Tibial nerve (tissue), 4 donors: ENCODE data around the gene PUS7. TPM values are rescaled to one million over a fixed set of nuclear protein-coding genes. Genes with fewer than 3 reads are reported as not detected.

Experiments used
- DNase-seq, 2 donors: peaks; one replicate each; pipeline ENCODE4 v3.0.0-alpha.2; 2019; ENCODE audit warnings: low spot score in 2 of 2
- H3K27ac ChIP-seq, 4 donors: fragments of 200-600 bp; sonication (generic) in 3 of 4; one replicate each; pipeline ENCODE4 v1.5.1; 2017 to 2019; ENCODE audit warnings: mild to moderate bottlenecking in 1 of 4
- H3K27me3 ChIP-seq, 2 donors: fragments of 200-600 bp; sonication (generic) in 1 of 2; one replicate each; pipeline versions ENCODE4 v1.5.1 to v1.6.0; 2017 to 2019
- H3K36me3 ChIP-seq, 3 donors: fragments of 200-600 bp; sonication (generic); one replicate each; pipeline ENCODE4 v1.5.1; 2018 to 2019
- H3K4me1 ChIP-seq, 4 donors: fragments of 200-600 bp; sonication (generic) in 3 of 4; one replicate each; pipeline ENCODE4 v1.5.1; 2017 to 2019
- H3K4me3 ChIP-seq, 4 donors: fragments of 200-600 bp; sonication (generic) in 3 of 4; one replicate each; pipeline ENCODE4 v1.5.1; 2017 to 2019; ENCODE audit warnings: mild to moderate bottlenecking in 1 of 4, moderate library complexity in 1 of 4
- H3K9me3 ChIP-seq, 4 donors: fragments of 200-600 bp; sonication (generic) in 3 of 4; one replicate each; pipeline ENCODE4 v1.5.1; 2017 to 2019
- CTCF ChIP-seq, 5 experiments: fragments of 200-600 bp in 3 of 5; fragments of 450-650 bp in 2 of 5; sonication (generic) in 3 of 5; IDR thresholded peaks; one replicate each; pipeline ENCODE4 v1.5.1; 2016 to 2019; ENCODE audit warnings: antibody characterized with exemption in 5 of 5, mild to moderate bottlenecking in 3 of 5, moderate library complexity in 2 of 5
- EP300 ChIP-seq, 2 donors: sonication (generic); formaldehyde crosslinking; IDR thresholded peaks; one replicate each; pipeline ENCODE4 v1.6.1; 2017; ENCODE audit warnings: antibody characterized with exemption in 2 of 2, mild to moderate bottlenecking in 1 of 2
- POLR2A ChIP-seq, 2 donors: fragments of 450-650 bp; IDR thresholded peaks; one replicate each; pipeline ENCODE4 v1.6.1; 2017; ENCODE audit warnings: antibody characterized with exemption in 2 of 2, mild to moderate bottlenecking in 2 of 2, moderate library complexity in 2 of 2
- WGBS, 2 donors: methylation state at CpG; one replicate each; pipeline ENCODE4 v1.1.5; 2018; 5-methylcytosine and 5-hydroxymethylcytosine counted together
- total RNA-seq, 4 donors: library from RNA; depleted of rRNA; stranded (reverse); fragments of >200 nt; gene quantifications; one replicate each; pipeline ENCODE4 v1.1.0, GENCODE V29; 2016

PUS7 gene
- total RNA-seq, 4 donors from 2014 or later, result 7.9 to 15.9 (median 15.4) TPM

GRCh38 chr7:105493923-105494315 lies 28.2 kb downstream of the PUS7 start:
- no peak for DNase-seq
- Histone ChIP-seq H3K27me3 (no peaks in the 10 kb centered on the region), H3K27ac (no peak overlapping the region), H3K4me3 (no peak overlapping the region), H3K4me1 (no peaks in the 10 kb centered on the region), H3K9me3 (no peaks in the 10 kb centered on the region), H3K36me3 (peaks cover 0 to 2% (median 0%) of the 10 kb centered on the region in 3 donors)
- no peak for TF ChIP-seq POLR2A (IDR thresholded peaks at IDR 0.05)
- TF ChIP-seq CTCF (IDR thresholded peaks at IDR 0.05), result no peak
- no peak for TF ChIP-seq EP300 (IDR thresholded peaks at IDR 0.05)
- WGBS, 2 donors, result 66 to 81% methylated on average over 5 of the region's 5 CpGs

GRCh38 chr7:105493196-105493922 lies 28.7 kb downstream of the PUS7 start:
- no peaks in the 10 kb centered on the region for H3K9me3 ChIP-seq
- no peak for TF ChIP-seq EP300 (IDR thresholded peaks at IDR 0.05)
- TF ChIP-seq POLR2A (IDR thresholded peaks at IDR 0.05), result no peak
- TF ChIP-seq CTCF (IDR thresholded peaks at IDR 0.05), result no peak
- H3K27me3 ChIP-seq, result no peaks in the 10 kb centered on the region
- no peaks in the 10 kb centered on the region for H3K36me3 ChIP-seq
- 79 to 85% methylated on average over 7 of the region's 7 CpGs for WGBS, 2 donors
- no peak overlapping the region for H3K4me3 ChIP-seq
- DNase-seq, result no peak
- peaks cover 0 to under 1% (median 0%) of the 10 kb centered on the region in 4 donors for H3K4me1 ChIP-seq
- no peak overlapping the region for H3K27ac ChIP-seq

DNA sequence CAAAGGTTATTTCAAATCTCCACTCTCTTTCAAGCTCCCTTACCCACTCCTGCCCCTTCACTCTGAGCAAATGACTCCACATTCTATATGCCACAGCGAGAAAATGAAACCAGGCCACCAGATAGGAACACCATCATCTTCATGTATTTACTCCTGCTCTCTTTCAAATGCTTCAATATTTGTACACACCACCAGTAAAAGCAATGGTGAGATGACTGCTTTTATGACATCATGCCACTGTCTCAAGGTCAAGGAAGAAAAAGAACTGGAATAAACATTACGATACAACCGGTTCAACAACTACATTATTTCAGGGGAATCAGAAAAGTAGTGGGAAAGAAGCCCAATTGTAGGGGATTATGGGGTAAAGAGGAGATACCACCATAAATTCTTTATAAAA lies 32.7 kb downstream of the PUS7 start:
- 91 to 95% methylated on average over 3 of the region's 3 CpGs for WGBS, 2 donors
- Histone ChIP-seq H3K36me3 (peaks cover 0 to 23% (median 0%) of the 10 kb centered on the region in 3 donors), H3K9me3 (no peaks in the 10 kb centered on the region), H3K4me3 (no peak overlapping the region), H3K27me3 (no peaks in the 10 kb centered on the region), H3K27ac (no peak overlapping the region), H3K4me1 (peaks cover 0 to 9% (median 0%) of the 10 kb centered on the region in 4 donors)
- no peak for DNase-seq
- TF ChIP-seq EP300 (IDR thresholded peaks at IDR 0.05), result no peak
- no peak for TF ChIP-seq POLR2A (IDR thresholded peaks at IDR 0.05)
- no peak for TF ChIP-seq CTCF (IDR thresholded peaks at IDR 0.05)

DNA sequence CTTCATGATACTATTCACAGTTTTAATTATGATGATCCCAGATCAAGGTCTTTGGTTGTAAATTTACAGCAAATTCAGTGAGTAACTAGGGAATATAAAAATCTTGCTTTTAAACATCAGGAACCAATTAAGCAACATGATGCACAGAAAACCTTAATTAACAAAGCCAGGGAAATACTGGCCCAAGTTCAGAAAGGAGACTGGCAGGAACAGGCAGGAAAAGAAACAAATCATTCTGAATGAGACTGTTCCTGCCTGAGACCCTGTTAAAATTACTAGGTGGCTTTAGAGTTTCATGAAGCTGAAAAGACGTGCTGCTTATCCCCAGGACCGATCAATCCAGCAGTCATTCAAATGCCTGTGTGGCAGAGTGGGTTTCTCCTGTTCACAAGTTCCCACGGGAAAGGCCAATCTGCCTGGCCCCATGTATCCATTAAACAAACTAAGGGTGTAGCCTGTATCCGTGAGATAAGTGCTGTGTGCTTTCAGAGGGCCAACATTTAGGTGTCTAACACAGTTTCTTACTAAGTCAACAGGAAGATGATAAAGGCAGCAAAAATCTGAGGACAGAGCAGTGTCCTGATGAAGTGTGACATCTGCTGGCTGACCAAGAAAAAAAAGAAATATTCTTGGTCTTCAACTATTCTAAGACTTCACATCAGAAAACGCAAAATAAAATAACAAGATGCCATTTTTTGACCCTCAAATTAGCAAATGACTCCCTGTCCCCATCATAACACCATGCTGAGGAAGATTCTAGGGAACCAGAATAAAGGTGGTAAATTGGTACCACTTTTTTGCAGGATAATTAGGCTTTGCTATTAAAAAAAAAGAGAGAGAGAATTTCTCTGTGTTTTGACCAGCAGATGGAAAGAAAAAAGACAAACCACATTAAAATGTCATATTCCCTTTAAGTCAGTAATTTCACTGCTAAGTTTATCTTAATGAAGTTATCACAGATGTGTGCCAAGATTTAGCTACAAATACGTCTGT lies 34.2 kb downstream of the PUS7 start:
- Histone ChIP-seq H3K4me1 (peaks cover 0 to 9% (median 0%) of the 10 kb centered on the region in 4 donors), H3K9me3 (no peaks in the 10 kb centered on the region), H3K4me3 (no peak overlapping the region), H3K27ac (peak overlapping the region in 1 of 4 donors; percentile 47), H3K36me3 (peaks cover 0 to 23% (median 0%) of the 10 kb centered on the region in 3 donors), H3K27me3 (no peaks in the 10 kb centered on the region)
- TF ChIP-seq EP300 (IDR thresholded peaks at IDR 0.05) (peak in 1 of 2 donors; percentile 50), CTCF (IDR thresholded peaks at IDR 0.05) (peak in 4 of 5 experiments; percentile 18 to 60 (median 36)), POLR2A (IDR thresholded peaks at IDR 0.05) (no peak)
- DNase-seq, result no peak
- 50 to 58% methylated on average over 6 of the region's 6 CpGs for WGBS, 2 donors
